SK-N-SH (cell line): ENCODE data around the gene SLC16A5. TPM values are rescaled to one million over a fixed set of nuclear protein-coding genes. Genes with fewer than 3 reads are reported as not detected.

Source experiments
- CTCF ChIA-PET: fragments of 300-600, 350-600 bp; formaldehyde crosslinking; extraction: SDS; loops from one replicate; lab custom pipeline; 2021; lab: Yijun Ruan, JAX
- POLR2A ChIA-PET: fragments of 350-600 bp; sonication (Branson Sonifier 250); formaldehyde crosslinking; extraction: SDS; loops from one replicate; lab custom pipeline; 2020; ENCODE audit warnings: antibody characterized with exemption, inconsistent platforms; lab: Yijun Ruan, JAX
- DNase-seq: peaks from one replicate; pipeline ENCODE4 v3.0.0; 2012
- H2AFZ ChIP-seq: fragments of 200-600 bp; sonication (generic); 2 replicates; pipeline ENCODE4 v1.8.1; 2016; ENCODE audit warnings: antibody characterized with exemption, mild to moderate bottlenecking, low read depth
- H3F3A ChIP-seq: fragments of 200-600 bp; sonication (generic); replicated peaks from 2 replicates; pipeline ENCODE3; 2016; ENCODE audit warnings: antibody characterized with exemption, mild to moderate bottlenecking; ENCODE audit not compliant: insufficient read depth
- H3K27ac ChIP-seq, 2 experiments: fragments of 200-500 bp in 1 of 2; fragments of 200-600 bp in 1 of 2; sonication (Bioruptor generic) in 1 of 2; sonication (generic), shearing (Covaris generic) in 1 of 2; 2 replicates each; pipeline versions ENCODE4 v1.5.1 to v1.6.1; 2014 to 2016; ENCODE audit warnings: low read depth in 2 of 2, inconsistent platforms in 1 of 2, low read length in 1 of 2, mild to moderate bottlenecking in 1 of 2, mixed read lengths in 1 of 2
- H3K27me3 ChIP-seq: fragments of 200-600 bp; sonication (generic), shearing (Covaris generic); 2 replicates; pipeline ENCODE4 v1.6.1; 2016; ENCODE audit warnings: mixed run types; ENCODE audit not compliant: insufficient read depth
- H3K36me3 ChIP-seq, 2 experiments: fragments of 200-500 bp in 1 of 2; fragments of 200-600 bp in 1 of 2; sonication (Bioruptor generic) in 1 of 2; sonication (generic) in 1 of 2; replicated peaks in 1 of 2; 2 replicates each; pipeline versions ENCODE3 to v1.5.1; 2014 to 2016; ENCODE audit warnings: low read length in 1 of 2, mild to moderate bottlenecking in 1 of 2; ENCODE audit not compliant: insufficient read depth in 2 of 2, control insufficient read depth in 1 of 2
- H3K4me1 ChIP-seq, 2 experiments: fragments of 200-500 bp in 1 of 2; fragments of 200-600 bp in 1 of 2; sonication (Bioruptor generic) in 1 of 2; sonication (generic), shearing (Covaris generic) in 1 of 2; 2 replicates each; pipeline versions ENCODE4 v1.5.1 to v1.6.1; 2014 to 2016; ENCODE audit warnings: low read depth in 1 of 2, low read length in 1 of 2, mixed run types in 1 of 2; ENCODE audit not compliant: insufficient read depth in 2 of 2, control insufficient read depth in 1 of 2
- H3K4me2 ChIP-seq: fragments of 200-600 bp; sonication (generic), shearing (Covaris generic); 2 replicates; pipeline ENCODE4 v1.6.1; 2017; ENCODE audit warnings: mixed run types
- H3K4me3 ChIP-seq, 2 experiments: fragments of 200-500 bp in 1 of 2; fragments of 200-600 bp in 1 of 2; sonication (Bioruptor generic) in 1 of 2; sonication (generic), shearing (Covaris generic) in 1 of 2; 2 replicates each; pipeline versions ENCODE4 v1.5.1 to v1.8.1; 2014 to 2016; ENCODE audit warnings: low read depth in 2 of 2, inconsistent platforms in 1 of 2, low read length in 1 of 2, mild to moderate bottlenecking in 1 of 2, mixed read lengths in 1 of 2, moderate library complexity in 1 of 2
- H3K79me2 ChIP-seq: fragments of 200-600 bp; sonication (generic); 2 replicates; pipeline ENCODE4 v1.8.1; 2017; ENCODE audit warnings: mild to moderate bottlenecking; ENCODE audit not compliant: insufficient read depth
- H3K9ac ChIP-seq: fragments of 200-600 bp; sonication (generic); 2 replicates; pipeline ENCODE4 v1.6.1; 2017; ENCODE audit warnings: mixed run types
- H3K9me2 ChIP-seq: fragments of 200-600 bp; sonication (generic); 2 replicates; pipeline ENCODE4 v1.6.1; 2017; ENCODE audit warnings: mixed run types
- H3K9me3 ChIP-seq: fragments of 200-600 bp; sonication (generic); 2 replicates; pipeline ENCODE4 v1.6.1; 2017; ENCODE audit warnings: mixed run types, mild to moderate bottlenecking, moderate library complexity
- H4K20me1 ChIP-seq: fragments of 200-600 bp; sonication (generic); 2 replicates; pipeline ENCODE4 v1.6.1; 2017; ENCODE audit warnings: mild to moderate bottlenecking, mixed run types; ENCODE audit not compliant: insufficient read depth
- CHD2 ChIP-seq: fragments of 150-350 bp; IDR thresholded peaks from 2 replicates; pipeline ENCODE4 v1.6.1; 2018; ENCODE audit warnings: low read length; ENCODE audit not compliant: partially characterized antibody
- CTCF ChIP-seq: fragments of 200-600 bp; sonication (generic); IDR thresholded peaks from 2 replicates; pipeline ENCODE4 v1.6.1; 2017; ENCODE audit warnings: antibody characterized with exemption, mild to moderate bottlenecking, moderate library complexity
- EZH2phosphoT487 ChIP-seq: fragments of 200-600 bp; sonication (generic); IDR thresholded peaks from 2 replicates; pipeline ENCODE4 v1.6.1; 2017; ENCODE audit warnings: low read depth, mixed run types, mild to moderate bottlenecking, antibody characterized with exemption, moderate library complexity, borderline replicate concordance
- FOSL2 ChIP-seq: IDR thresholded peaks from 2 replicates; pipeline ENCODE4 v1.4.0; 2012; ENCODE audit warnings: low read depth, mild to moderate bottlenecking, moderate library complexity, borderline replicate concordance
- FOXJ3 ChIP-seq: sonication (generic); formaldehyde crosslinking; IDR thresholded peaks from 2 replicates; pipeline ENCODE4 v1.5.1; 2020; ENCODE audit warnings: mild to moderate bottlenecking, missing genetic modification reagents
- GATA2 ChIP-seq: sonication (generic); formaldehyde crosslinking; IDR thresholded peaks from 2 replicates; pipeline ENCODE4 v1.5.0; 2020; ENCODE audit warnings: mild to moderate bottlenecking, missing genetic modification reagents
- IRF3 ChIP-seq: fragments of 150-350 bp; IDR thresholded peaks from 2 replicates; pipeline ENCODE4 v1.6.1; 2016; ENCODE audit warnings: mild to moderate bottlenecking, low read depth, low read length
- JUND ChIP-seq: IDR thresholded peaks from 2 replicates; pipeline ENCODE4 v1.4.0; 2012
- MAX ChIP-seq: IDR thresholded peaks from 2 replicates; pipeline ENCODE4 v1.4.0; 2012; ENCODE audit warnings: low read depth
- NFIC ChIP-seq: IDR thresholded peaks from 2 replicates; pipeline ENCODE4 v1.4.0; 2012; ENCODE audit warnings: borderline replicate concordance
- NRF1 ChIP-seq: IDR thresholded peaks from 2 replicates; pipeline ENCODE4 v1.6.1; 2012; ENCODE audit warnings: low read depth, mild to moderate bottlenecking, low read length
- PBX3 ChIP-seq: IDR thresholded peaks from 2 replicates; pipeline ENCODE4; 2012
- POLR2AphosphoS5 ChIP-seq: IDR thresholded peaks from 2 replicates; pipeline ENCODE4 v1.6.1; 2012; ENCODE audit warnings: low read depth, low read length
- RAD21 ChIP-seq: IDR thresholded peaks from 2 replicates; pipeline ENCODE4 v1.6.1; 2012; ENCODE audit warnings: mild to moderate bottlenecking, low read length
- RCOR1 ChIP-seq: fragments of 150-350 bp; IDR thresholded peaks from 2 replicates; pipeline ENCODE4 v1.6.1; 2017; ENCODE audit warnings: antibody characterized with exemption, low read length
- RFX5 ChIP-seq: IDR thresholded peaks from 2 replicates; pipeline ENCODE4 v1.6.1; 2012; ENCODE audit warnings: mild to moderate bottlenecking, improper control_type of control experiment, low read length
- RXRA ChIP-seq: IDR thresholded peaks from 2 replicates; pipeline ENCODE4 v1.4.0; 2012; ENCODE audit warnings: low read depth, mild to moderate bottlenecking, borderline replicate concordance
- SIN3A ChIP-seq: IDR thresholded peaks from 2 replicates; pipeline ENCODE4 v1.6.1; 2012; ENCODE audit warnings: low read depth, mild to moderate bottlenecking, low read length, moderate library complexity, borderline replicate concordance
- SMC3 ChIP-seq: IDR thresholded peaks from 2 replicates; pipeline ENCODE4 v1.6.1; 2012; ENCODE audit warnings: low read depth, low read length, improper control_type of control experiment
- TAF1 ChIP-seq: IDR thresholded peaks from 2 replicates; pipeline ENCODE4 v1.6.1; 2012; ENCODE audit warnings: low read depth, mild to moderate bottlenecking, low read length, moderate library complexity, borderline replicate concordance
- USF1 ChIP-seq: IDR thresholded peaks from 2 replicates; pipeline ENCODE4 v1.4.0; 2012; ENCODE audit warnings: low read depth, borderline replicate concordance
- USF2 ChIP-seq: fragments of 150-350 bp; IDR thresholded peaks from 2 replicates; pipeline ENCODE4 v1.6.1; 2017; ENCODE audit warnings: antibody characterized with exemption, low read length, low read depth, borderline replicate concordance
- YY1 ChIP-seq: IDR thresholded peaks from 2 replicates; pipeline ENCODE4 v1.4.0; 2012; ENCODE audit warnings: low read depth, mild to moderate bottlenecking
- ZBTB33 ChIP-seq: IDR thresholded peaks from 2 replicates; pipeline ENCODE4 v1.4.0; 2012; ENCODE audit warnings: low read depth, borderline replicate concordance
- WGBS: methylation state at CpG from one replicate; pipeline ENCODE4 v1.1.6; 2017; ENCODE audit warnings: low lambda C conversion rate; 5-methylcytosine and 5-hydroxymethylcytosine counted together
- polyA plus RNA-seq, 3 experiments: library from polyadenylated mRNA; depleted of rRNA; stranded (reverse); fragments of >200 nt; gene quantifications; 2 replicates each; pipeline ENCODE4 v1.2.3, GENCODE V29; 2012

SLC16A5 gene
- polyA plus RNA-seq, 1 of the 3 experiments (the other 2 are of a cell fraction), result 0.03 TPM

GRCh38 chr17:75046407-75047289, 41.1 kb upstream of the SLC16A5 start, which contains the start of the genes ATP5PD and KCTD2:
Gene ATP5PD (minus strand): TSS chr17:75046969. CDS start chr17:75042650, 4,319 bp downstream.
Gene KCTD2 (plus strand): TSS chr17:75047225. CDS start chr17:75047251, 26 bp downstream.
- no peaks in the 10 kb centered on the region for H3K9me2 ChIP-seq
- CTCF ChIA-PET, result interaction anchor here (0.6 to 3.1 kb wide), 9 partner anchors 17 to 225 kb away, joined by 3 to 19 read pairs (median 7); partner anchors contain the start of genes MIF4GD and NT5C
- TF ChIP-seq RXRA (no peak), RFX5 (no peak), GATA2 (CRISPR knock-in tag) (no peak), CHD2 (peak; percentile 97), PBX3 (peak; percentile 97), ZBTB33 (no peak), NFIC (no peak), SMC3 (no peak), YY1 (peak; percentile 89), FOSL2 (no peak), FOXJ3 (CRISPR knock-in tag) (no peak), POLR2AphosphoS5 (peak; percentile 98), TAF1 (peak; percentile 85), USF1 (no peak), CTCF (no peak), SIN3A (peak; percentile 36; the same call in 1 of the 2 replicates), NRF1 (peak; percentile 59), MAX (peak; percentile 3; the same call in 1 of the 2 replicates), IRF3 (peak; percentile 83), EZH2phosphoT487 (no peak), USF2 (no peak), JUND (no peak), RAD21 (no peak), RCOR1 (no peak; the same call in 1 of the 2 replicates)

More at GRCh38 chr17:75046407-75047289, 41.1 kb upstream of the SLC16A5 start, which contains the start of the genes ATP5PD and KCTD2:
- no peaks in the 10 kb centered on the region for H3K9me3 ChIP-seq
- WGBS, result 2% methylated on average over 64 of the region's 72 CpGs
- no peaks in the 10 kb centered on the region for H4K20me1 ChIP-seq
- POLR2A ChIA-PET, result interaction anchor here (0.5 to 2.2 kb wide), 9 partner anchors 12 to 554 kb away, joined by 3 to 8 read pairs (median 4); partner anchors contain the start of genes HID1 and MRPL58
- H3K27ac ChIP-seq, result peak within 1 kb of the TSS; percentile 90 to 92
- peak; percentile 100 for DNase-seq
- H3K4me2 ChIP-seq, result peak within 1 kb of the TSS; percentile 99
- H3K36me3 ChIP-seq, result peaks cover 21 to 26% of the 10 kb centered on the region in 2 experiments
- peak within 1 kb of the TSS; percentile 92 to 97 for H3K4me3 ChIP-seq
- peaks cover 14% of the 10 kb centered on the region for H3F3A ChIP-seq
- no peaks in the 10 kb centered on the region for H3K27me3 ChIP-seq
- H3K9ac ChIP-seq, result peak within 1 kb of the TSS; percentile 94
- peak within 1 kb of the TSS; percentile 83 for H2AFZ ChIP-seq
- peaks cover 79% of the 10 kb centered on the region for H3K79me2 ChIP-seq
- H3K4me1 ChIP-seq, result peaks cover 7 to 15% of the 10 kb centered on the region in 2 experiments; a peak in 2 of 4 replicates
